GM12875 (cell line): Measurements from ENCODE around the gene PAPPA.

Experiments
- H3K4me3 ChIP-seq: one replicate; pipeline ENCODE4 v1.5.1; 2011; ENCODE audit warnings: low read depth, low read length, control low read depth
- TF ChIP-seq, protein P1 (sequence below): IDR thresholded peaks from 2 replicates; pipeline ENCODE4 v1.5.1; 2011; ENCODE audit warnings: low read depth, mild to moderate bottlenecking, control low read depth, inconsistent platforms, low read length, moderate library complexity, borderline replicate concordance; ENCODE audit not compliant: insufficient read depth

The PAPPA gene

DNA sequence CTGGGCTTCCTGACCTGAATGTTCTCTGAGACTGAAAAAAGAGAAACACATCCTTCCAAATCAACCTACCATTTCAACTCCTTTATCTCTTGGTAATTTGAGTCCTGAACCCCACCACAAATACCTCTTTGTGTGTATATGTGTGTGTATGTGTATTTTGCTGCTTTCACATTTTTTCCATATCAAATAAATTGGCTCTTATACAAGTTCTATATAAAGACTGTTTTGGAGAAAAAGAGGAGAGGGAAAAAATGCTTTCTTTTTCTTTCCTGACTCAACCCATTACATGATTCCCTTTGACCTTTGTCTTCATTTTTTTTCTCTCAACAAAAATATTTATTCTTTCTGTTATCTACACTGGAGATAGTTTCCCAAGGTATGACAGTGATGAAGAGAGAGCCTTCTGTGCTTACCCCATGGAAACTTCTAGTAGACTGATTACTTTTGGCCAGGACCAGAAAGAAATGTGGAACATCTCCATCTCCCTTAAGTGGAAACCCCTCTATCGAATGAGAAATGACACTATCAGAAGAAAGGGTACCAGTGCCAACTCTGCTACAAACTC, 85.3 kb downstream of the PAPPA start:
- H3K4me3 ChIP-seq: no peak overlapping the region
- TF ChIP-seq, protein P1, sequence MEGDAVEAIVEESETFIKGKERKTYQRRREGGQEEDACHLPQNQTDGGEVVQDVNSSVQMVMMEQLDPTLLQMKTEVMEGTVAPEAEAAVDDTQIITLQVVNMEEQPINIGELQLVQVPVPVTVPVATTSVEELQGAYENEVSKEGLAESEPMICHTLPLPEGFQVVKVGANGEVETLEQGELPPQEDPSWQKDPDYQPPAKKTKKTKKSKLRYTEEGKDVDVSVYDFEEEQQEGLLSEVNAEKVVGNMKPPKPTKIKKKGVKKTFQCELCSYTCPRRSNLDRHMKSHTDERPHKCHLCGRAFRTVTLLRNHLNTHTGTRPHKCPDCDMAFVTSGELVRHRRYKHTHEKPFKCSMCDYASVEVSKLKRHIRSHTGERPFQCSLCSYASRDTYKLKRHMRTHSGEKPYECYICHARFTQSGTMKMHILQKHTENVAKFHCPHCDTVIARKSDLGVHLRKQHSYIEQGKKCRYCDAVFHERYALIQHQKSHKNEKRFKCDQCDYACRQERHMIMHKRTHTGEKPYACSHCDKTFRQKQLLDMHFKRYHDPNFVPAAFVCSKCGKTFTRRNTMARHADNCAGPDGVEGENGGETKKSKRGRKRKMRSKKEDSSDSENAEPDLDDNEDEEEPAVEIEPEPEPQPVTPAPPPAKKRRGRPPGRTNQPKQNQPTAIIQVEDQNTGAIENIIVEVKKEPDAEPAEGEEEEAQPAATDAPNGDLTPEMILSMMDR: no peak

DNA sequence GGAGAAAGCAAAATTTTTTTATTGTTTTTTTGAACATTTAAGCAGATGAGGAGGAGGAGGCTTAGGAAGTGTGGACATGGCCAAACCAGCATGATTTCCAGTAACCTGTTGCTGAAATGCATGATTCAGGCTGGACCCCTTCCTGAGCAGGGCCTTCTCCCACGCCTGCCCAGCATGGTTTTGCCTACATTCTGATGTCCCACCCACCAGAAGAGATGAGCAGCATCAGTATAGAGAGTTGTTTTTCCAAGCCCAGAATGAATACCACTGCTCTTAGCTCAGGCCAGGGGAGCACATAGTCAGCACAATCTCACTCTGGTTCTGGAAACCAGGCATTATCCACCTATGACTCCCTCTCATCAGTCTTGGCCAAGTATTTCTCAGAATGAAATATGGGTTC, 90.1 kb downstream of the PAPPA start:
- TF ChIP-seq, protein P1: no peak
- H3K4me3 ChIP-seq: no peak overlapping the region

DNA sequence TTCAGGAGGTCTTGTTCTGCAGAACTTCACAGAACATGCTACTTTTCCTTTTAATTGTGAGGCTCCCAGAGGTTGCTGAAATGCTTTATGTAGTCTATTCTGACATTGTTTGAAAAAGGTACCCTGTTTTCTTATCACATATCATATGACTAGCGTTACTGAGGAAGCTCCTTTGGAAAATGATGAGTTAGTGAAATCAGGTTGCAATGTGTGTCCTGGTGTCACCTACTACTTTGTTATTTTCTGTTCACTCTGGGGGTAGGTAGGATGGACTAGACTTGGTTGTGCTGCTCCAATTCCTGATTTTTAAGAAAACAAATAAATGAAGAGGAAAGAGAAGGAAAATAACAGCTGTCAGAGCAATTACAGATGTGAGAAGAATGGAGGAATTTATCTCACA, 93.7 kb downstream of the PAPPA start:
- H3K4me3 ChIP-seq: no peak overlapping the region
- TF ChIP-seq, protein P1: no peak

DNA sequence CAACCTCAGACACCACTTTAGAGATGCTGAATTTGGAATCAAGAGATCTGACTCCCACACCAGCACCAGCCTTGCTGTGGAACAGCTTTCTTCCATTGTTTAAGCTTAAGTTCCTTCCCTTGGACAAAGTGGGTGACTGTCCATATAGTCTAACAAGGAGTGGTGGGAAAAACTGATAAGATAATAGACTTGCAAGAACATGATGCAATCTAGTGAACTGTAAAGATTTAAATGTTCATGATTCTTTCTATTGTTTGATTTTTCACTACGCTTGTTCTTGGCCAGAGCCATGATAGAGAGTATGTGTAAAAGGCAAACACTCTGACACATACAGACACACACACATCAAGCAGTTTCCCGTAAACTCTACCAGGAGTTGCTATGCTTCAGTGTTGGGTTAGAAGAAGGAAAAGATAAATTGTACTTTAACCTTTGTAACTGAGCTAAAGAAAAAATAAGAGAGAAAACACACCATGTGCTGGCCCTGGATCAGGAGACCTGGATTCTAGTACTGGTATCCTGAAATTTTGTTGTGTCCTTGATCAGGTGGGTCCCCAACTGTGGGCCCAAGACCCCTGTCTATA, 94.3 kb downstream of the PAPPA start:
- TF ChIP-seq, protein P1: no peak
- no peak overlapping the region for H3K4me3 ChIP-seq

DNA sequence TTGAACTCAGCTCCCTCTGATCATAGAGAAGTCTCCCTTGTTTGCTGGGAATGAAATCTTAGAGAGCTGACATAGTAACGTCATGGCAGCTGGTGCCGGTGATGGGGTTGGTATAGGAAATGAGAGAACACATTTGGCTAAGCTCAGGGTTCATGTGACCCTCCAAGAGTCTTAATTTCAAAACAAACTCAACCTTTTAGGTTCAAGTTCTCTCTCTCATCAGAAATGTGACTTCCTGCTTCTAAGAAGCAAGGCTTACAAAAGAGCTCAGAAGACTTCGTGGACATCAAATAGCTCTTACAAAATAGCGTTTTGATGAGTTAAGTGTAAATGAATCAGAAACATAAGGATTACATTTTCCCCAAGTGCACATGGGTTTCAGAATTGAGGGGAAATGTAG, 97.3 kb downstream of the PAPPA start:
- TF ChIP-seq, protein P1: no peak

DNA sequence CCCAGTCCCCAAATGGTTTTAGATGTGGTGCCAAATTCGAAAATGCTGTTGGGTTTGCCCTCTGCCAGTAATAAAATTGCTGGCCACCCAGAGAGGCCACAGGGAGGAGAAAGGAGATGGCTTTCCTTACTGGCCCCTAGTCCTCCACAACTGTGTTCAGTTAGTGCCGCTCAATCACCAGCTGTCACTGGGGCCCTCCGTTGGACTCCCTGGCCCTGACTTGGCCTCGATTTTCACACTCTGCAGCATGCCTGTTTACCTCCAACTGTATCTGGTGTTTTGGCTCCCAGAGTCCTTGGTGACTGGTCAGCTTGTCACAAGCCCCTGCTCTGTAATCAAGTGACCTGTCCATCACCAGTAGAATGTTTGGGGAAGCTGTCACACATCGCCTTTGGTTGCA, 97.8 kb downstream of the PAPPA start:
- H3K4me3 ChIP-seq: no peak overlapping the region
- TF ChIP-seq, protein P1: no peak

More for the DNA sequence above, 97.3 kb downstream of the PAPPA start:
- no peak overlapping the region for H3K4me3 ChIP-seq

DNA sequence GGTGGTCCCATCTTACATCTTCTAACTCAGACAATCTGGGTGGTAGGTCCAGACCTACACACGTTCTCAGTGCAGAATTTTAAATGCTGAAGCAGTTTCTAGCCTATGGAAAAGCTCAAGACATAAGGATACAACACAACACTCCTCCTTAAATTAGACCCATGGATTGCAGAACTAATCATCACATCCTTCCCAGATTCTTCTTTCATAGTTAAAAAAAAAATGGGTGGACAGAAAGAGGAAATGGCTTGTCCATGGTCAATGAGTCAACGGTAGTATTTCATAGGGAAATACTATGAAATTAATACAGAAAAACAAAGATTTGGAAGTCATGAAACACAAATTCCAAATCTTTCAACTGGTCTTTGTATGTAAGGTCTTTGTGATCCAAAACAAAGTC, 106.9 kb downstream of the PAPPA start:
- H3K4me3 ChIP-seq: no peak overlapping the region
- TF ChIP-seq, protein P1: no peak
